Pulmonary artery endothelial cell (primary cell): ENCODE results near the gene PAX4. TPM values are rescaled to one million over a fixed set of nuclear protein-coding genes. Genes with fewer than 3 reads are reported as not detected.
"Not testable (repeated sequence)": the region's sequence is repeated elsewhere in the genome, so short reads cannot be mapped to it uniquely, and the experiment has no call there.

Source experiments
- DNase-seq: peaks from one replicate; pipeline ENCODE4 v3.0.0-alpha.2; 2011; ENCODE audit warnings: low read depth, low spot score
- total RNA-seq: library from RNA; depleted of rRNA; stranded (reverse); fragments of >200 nt; gene quantifications from 2 replicates; pipeline ENCODE4 v1.2.3, GENCODE V29; 2014

PAX4 gene
- total RNA-seq, 1 donor from 2014 or later = not detected

- DNase-seq = no peak
These were observed 31.6 kb downstream of the PAX4 start for GRCh38 chr7:127586346-127586745.

GRCh38 chr7:127585044-127585953 is 32.6 kb downstream of the PAX4 start, which contains the start of gene GCC1:
TSS of gene GCC1 (minus strand) at chr7:127585596. CDS start at chr7:127585182, 414 bp downstream.
- peak; percentile 64 for DNase-seq

DNA sequence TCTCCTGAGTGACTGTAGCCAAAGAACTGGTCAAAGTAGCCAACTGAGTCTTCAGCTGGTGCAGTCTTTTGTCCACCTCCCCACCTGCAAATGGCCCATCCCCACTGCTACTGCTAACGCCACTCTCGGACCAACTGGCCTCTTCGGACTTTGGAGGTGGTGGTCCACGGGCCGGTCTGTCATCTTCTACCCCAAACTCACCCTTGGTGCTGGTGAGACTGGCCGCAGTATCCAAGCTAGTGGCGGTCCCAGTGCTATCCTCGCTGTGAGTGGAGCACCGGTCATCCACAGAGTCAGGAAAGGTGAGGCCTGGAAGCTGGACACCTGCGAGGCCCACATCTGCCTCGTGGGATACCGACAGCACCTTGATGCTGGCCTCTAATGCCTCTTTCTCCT is 33.3 kb downstream of the PAX4 start:
- DNase-seq = no peak

DNA sequence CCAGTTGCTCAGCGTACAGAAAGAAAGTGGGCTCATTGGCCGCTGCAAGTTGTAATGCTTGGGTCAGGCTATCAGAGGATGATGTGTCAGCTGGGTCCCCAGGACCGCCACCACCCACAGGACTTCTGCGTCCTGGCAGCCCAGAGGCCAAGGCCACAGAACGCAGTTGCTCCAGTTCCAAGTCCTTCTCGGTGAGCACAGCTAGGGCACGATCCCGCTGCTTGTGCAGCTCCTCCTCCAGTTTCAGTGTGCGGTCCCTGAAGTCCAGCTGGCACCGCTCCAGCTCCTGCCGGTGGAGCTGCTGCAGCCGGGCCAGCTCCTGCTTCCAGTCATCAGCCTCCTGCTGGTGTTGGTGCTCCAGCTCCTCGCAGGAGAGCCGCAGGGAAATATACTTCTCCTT is 35.6 kb downstream of the PAX4 start:
- no peak for DNase-seq

GRCh38 chr7:127581716-127582115 is 36.2 kb downstream of the PAX4 start:
- no peak for DNase-seq

DNA sequence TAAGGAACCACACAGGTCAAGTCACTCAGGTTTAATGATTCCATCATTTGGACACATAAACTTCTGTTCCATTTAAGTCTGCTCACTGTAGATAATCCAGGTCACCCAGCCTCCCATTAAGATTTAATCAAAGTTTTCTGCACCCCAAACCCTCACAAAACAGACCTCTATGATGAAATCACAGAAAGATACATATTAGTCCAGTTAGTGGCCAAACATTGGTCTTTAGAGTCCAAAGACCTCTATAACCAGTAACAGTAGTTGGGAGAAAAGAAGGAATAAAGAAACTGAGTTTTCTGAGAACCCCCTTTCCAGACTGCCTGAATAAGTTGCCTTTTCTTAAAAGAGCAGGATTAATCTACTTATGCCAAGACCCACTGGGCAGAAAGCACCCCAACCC is 37.3 kb downstream of the PAX4 start:
- DNase-seq = no peak

DNA sequence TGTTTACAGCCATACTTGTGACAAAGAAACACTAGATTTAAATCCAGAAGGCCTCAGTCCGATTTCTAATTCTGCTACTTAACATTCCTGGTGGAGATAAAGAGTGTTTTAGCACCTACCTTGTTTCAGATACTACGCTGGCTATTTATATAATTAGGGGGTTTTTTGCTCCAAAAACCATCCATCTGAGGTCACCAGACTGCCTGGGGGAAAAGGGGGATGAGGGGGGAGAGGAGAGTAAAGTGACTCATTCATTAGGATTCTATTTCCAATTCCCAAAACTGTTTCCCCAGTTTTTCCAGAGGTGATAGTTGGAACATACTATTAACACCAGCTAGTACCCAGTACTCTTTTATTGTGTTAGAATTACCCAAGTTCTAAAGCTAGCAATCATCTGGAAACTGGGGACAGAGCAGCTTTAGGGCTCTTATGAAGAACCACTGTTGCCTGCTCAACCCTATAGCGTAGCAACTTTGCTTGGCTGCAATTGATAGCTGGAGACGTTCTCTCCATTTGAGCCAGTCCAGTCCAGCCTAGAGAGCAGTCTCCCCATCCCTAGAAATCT is 39.1 kb downstream of the PAX4 start:
- no peak for DNase-seq

DNA sequence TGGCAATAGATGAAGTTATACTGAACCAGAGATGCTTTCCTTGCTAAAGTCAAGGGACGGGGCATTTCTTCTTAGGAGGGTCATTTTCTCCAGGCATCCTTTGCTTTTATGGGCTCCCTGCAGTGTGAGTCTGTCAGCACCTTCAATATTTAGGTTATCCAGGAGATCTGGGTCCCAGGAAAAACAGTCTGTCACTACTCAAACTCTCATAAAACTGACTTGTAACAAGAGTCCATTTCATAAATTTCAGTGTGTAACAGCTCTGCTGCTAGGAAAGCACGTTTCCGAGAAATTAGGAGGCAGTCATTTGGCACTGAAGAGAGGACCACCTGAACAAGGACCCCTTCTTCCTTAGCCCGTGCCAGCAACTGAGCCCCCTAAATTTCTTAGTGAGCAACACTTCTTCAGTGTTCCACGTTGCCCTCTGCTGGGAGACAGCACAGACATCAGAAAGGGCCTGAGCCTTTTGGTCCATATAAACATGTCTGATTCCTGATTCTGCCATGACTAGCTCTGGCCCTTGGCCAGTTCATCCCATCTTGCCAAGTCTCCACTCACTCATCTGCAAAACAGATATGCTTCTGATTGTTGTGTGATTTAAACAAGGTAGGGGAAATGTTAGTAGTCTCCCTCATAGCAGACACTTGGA is 39.8 kb downstream of the PAX4 start:
- no peak for DNase-seq

DNA sequence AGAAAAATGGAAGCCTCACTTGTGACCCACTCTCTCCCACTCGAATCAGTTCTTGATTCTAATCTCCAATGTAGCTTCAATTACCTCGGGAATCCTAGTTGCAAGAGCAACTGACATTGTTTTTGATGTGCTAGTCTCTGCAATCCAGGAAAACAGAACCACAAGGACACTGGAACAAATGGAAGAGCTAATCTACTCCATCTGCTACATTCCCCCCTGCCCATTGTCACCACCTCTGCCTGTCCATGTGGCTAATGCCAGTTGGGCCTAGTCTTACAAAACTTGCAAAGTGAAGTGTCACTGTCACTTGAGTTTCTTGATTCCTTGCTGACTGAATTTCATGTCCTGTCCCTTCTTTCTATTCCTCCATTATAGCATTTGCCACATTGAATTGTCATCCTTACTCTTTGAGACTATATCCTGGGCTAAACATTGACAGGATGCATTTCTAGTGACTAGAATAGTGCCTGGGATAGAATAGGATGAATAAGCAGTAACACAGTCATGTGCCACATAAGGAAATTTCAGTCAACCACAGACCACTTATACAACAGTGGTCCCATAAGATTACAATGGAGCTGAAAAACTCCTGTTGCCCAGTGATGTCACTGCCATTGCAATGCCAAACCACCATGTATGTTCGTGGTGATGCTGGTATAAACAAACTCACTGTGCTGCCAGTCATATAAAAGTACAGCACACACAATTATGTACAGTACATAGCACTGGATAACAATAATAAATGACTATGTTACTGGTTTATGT is 46.0 kb downstream of the PAX4 start:
- no peak for DNase-seq

- DNase-seq = not testable (repeated sequence)
These were observed 49.9 kb downstream of the PAX4 start for GRCh38 chr7:127568034-127568433.

DNA sequence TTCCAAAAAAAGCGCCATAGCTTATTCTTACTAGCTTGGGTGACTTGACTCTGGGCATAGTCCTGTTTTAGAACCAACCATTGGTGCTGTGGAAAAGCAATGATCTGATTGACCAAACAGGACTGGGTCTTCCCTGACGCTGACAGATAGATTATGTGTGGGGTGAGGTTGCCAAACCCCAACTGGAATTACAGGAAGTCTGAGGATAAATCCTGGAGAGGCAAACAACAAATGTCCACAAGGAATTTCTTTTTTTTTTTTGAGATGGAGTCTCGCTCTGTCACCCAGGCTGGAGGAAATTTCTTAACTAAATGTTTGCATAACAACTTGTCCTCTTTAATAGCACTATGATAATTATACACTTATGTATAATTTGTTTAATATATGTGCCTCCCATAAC is 51.7 kb downstream of the PAX4 start:
- DNase-seq = no peak

Other genes starting within 250 kb of the PAX4 start
- 9.6 and 13.4 TPM in 2 replicates for gene ZNF800, start 225.4 kb downstream of the PAX4 start, total RNA-seq
- 22.0 and 26.7 TPM in 2 replicates for gene GCC1, start 32.5 kb downstream of the PAX4 start, total RNA-seq
- gene ARF5, start 29.7 kb downstream of the PAX4 start, total RNA-seq = 122 and 215 TPM in 2 replicates
- 0.28 and 0.92 TPM in 2 replicates for gene FSCN3, start 24.4 kb downstream of the PAX4 start, total RNA-seq
- 191 and 225 TPM in 2 replicates for gene SND1, start 34.1 kb upstream of the PAX4 start, total RNA-seq